ENCODE results near the gene MBD4.
"Not testable (repeated sequence)": the region's sequence is repeated elsewhere in the genome, so short reads cannot be mapped to it uniquely, and the experiment has no call there.

The MBD4 gene

GRCh38 chr3:129428376-129429079, 11.2 kb downstream of the MBD4 start, which contains the start of gene EFCAB12:
TSS of gene EFCAB12 (minus strand) at chr3:129428636. CDS start at chr3:129428488, 148 bp downstream.
- peak; percentile 87 for DNase-seq

GRCh38 chr3:129428007-129428375, 11.8 kb downstream of the MBD4 start:
- DNase-seq: no peak

- DNase-seq: no peak
Measured at GRCh38 chr3:129425619-129426018, 14.1 kb downstream of the MBD4 start.

- no peak for DNase-seq
Measured at GRCh38 chr3:129425213-129425612, 14.5 kb downstream of the MBD4 start.

GRCh38 chr3:129424185-129424841, 15.4 kb downstream of the MBD4 start:
- no peak for DNase-seq

GRCh38 chr3:129422897-129423296, 16.9 kb downstream of the MBD4 start:
- DNase-seq: no peak

GRCh38 chr3:129421988-129422745, 17.6 kb downstream of the MBD4 start:
- DNase-seq: no peak

GRCh38 chr3:129421236-129421883, 18.4 kb downstream of the MBD4 start:
- DNase-seq: no peak

GRCh38 chr3:129419476-129419875, 20.3 kb downstream of the MBD4 start:
- no peak for DNase-seq

GRCh38 chr3:129418041-129418973, 21.4 kb downstream of the MBD4 start:
- DNase-seq: no peak

GRCh38 chr3:129417326-129417725, 22.4 kb downstream of the MBD4 start:
- no peak for DNase-seq

- no peak for DNase-seq
Measured at GRCh38 chr3:129416415-129416814, 23.3 kb downstream of the MBD4 start.

- DNase-seq: no peak
Measured at GRCh38 chr3:129415830-129416229, 23.9 kb downstream of the MBD4 start.

- DNase-seq: no peak
Measured at GRCh38 chr3:129415378-129415777, 24.4 kb downstream of the MBD4 start.

GRCh38 chr3:129413687-129414506, 25.9 kb downstream of the MBD4 start:
- no peak for DNase-seq

GRCh38 chr3:129413238-129413637, 26.5 kb downstream of the MBD4 start:
- DNase-seq: not testable (repeated sequence)

- DNase-seq: no peak
Measured at GRCh38 chr3:129412542-129413198, 27.1 kb downstream of the MBD4 start.

- no peak for DNase-seq
Measured at GRCh38 chr3:129410971-129411370, 28.8 kb downstream of the MBD4 start.

GRCh38 chr3:129409541-129409940, 30.2 kb downstream of the MBD4 start:
- no peak for DNase-seq

- DNase-seq: no peak
Measured at GRCh38 chr3:129404610-129405009, 35.1 kb downstream of the MBD4 start.

GRCh38 chr3:129404130-129404529, 35.6 kb downstream of the MBD4 start:
- DNase-seq: no peak

Data from CD4-positive, alpha-beta T cell treated with Interleukin-4 for 4 hours (primary cell).